ENCODE measurements around the gene USP32.
"Not testable (repeated sequence)": the region's sequence is repeated elsewhere in the genome, so short reads cannot be mapped to it uniquely, and the experiment has no call there.

Gene USP32

DNA sequence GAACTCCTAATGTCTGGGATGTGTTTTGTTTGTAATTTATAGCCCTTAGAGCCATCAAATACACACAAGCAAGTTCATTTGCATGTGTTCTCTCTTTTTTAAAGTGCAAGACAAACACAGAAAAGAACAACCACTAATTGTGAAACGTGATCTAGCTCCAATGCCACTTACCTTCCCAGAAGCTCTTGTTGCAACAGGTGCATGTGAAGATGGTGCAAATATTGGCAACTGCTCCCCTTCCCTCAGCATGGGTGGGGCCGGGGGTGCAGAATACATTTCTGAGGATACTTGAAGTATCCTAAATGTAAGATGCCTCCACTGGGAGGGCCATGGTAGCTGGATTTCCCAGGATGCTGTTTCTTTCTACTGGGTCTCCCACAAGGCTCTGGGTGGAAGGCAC is 213.8 kb downstream of the USP32 start:
- DNase-seq (ENCODE audit: low read depth in 2 of 3, low spot score in 1 of 3): not testable (repeated sequence)

DNA sequence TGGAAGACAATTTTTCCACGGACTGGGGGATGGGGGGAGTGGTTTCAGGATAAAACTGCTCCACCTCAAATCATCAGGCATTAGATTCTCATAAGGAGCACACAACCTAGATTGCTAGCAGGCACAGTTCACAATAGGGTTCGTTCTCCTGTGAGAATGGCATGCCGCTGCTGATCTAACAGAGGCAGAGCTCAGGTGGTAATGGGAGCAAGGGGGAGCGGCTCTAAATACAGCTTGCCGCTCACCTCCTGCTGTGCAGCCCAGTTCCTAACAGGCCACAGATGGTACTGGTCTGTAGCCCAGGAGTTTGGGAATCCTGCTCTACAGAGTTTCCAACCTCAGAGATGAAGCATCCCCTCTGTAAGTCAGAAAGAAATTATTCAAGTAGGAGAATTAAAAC is 215.2 kb downstream of the USP32 start:
- DNase-seq (ENCODE audit: low read depth in 2 of 3, low spot score in 1 of 3): not testable (repeated sequence)

DNA sequence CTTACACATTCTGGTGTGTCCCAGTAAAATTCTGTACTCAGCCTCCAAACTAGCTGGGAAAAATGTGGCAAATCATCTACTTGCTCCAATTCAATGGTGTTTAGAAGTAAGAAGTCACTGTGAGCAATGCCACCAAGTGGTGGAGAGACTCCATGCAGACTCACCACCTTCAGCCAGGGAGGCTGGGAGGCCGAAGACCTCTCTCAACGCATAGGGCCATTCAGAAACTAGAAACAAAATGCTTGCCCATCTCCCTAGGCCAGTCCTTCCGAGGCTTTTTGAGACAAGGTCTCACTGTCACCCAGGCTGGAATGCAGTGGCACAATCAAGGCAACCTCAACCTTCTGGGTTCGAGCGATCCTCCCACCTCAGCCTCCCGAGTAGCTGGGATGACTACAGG is 217.2 kb downstream of the USP32 start:
- not testable (repeated sequence) for DNase-seq (ENCODE audit: low read depth in 2 of 3, low spot score in 1 of 3)

DNA sequence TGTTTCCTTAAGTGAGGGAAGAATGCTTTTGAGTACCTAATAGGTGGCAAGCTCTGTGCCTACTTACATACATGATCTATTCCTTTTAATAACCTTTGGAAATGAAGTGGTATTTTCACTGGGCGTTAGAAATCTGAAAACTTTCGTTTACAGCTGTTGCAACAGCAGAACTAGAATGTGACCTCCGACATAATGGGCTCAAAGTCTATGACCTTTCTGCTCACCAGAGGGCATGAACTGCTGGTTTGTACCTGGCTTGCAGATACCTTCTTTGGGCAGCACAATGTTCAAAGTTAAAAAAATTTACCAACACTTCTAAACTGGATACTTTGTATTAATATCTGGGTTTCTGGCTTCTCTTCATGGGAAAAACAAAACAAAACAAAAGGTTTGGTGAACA is 217.9 kb downstream of the USP32 start:
- no peak for DNase-seq (ENCODE audit: low read depth in 2 of 3, low spot score in 1 of 3)

DNA sequence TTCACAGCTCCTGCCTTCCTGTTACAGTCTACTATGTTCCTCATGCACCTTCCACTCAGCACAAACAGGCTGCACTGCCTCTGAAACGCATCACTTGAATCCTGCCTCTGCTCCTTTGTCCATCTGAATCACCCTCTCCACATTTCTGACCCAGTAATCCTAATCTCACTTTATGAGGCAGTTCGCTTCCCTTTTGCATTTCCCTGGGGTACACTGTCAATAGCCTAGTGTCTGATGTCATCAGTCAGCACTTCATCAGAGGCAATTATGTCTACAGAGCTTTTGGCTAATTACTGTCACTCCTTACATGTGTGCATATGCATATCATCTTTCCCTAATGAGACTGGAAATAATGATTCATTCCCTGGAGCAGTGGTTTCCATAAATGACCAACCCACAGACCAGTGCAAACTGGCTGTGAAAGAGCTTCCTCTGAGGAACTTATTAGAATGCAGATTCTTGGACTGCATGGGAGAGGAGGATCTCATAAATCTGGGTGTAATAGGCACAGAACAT is 218.6 kb downstream of the USP32 start:
- DNase-seq (ENCODE audit: low read depth in 2 of 3, low spot score in 1 of 3): no peak

DNA sequence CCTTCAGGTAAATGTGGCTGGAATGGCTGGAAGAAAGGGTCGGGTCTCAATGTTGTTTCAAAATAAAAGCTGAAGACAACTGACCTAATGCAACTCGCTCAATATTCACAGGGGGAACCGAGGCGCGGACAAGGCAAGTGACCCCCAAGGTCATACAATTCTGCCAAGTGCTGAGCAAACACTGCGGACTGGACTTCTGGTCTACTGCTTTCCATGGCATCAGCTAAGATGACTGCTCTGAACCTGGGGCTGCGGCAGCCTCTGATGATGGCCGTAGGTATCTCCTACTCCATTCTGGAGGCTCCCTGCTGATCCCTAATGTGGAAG is 220.2 kb downstream of the USP32 start:
- no peak for DNase-seq (ENCODE audit: low read depth in 2 of 3, low spot score in 1 of 3)

DNA sequence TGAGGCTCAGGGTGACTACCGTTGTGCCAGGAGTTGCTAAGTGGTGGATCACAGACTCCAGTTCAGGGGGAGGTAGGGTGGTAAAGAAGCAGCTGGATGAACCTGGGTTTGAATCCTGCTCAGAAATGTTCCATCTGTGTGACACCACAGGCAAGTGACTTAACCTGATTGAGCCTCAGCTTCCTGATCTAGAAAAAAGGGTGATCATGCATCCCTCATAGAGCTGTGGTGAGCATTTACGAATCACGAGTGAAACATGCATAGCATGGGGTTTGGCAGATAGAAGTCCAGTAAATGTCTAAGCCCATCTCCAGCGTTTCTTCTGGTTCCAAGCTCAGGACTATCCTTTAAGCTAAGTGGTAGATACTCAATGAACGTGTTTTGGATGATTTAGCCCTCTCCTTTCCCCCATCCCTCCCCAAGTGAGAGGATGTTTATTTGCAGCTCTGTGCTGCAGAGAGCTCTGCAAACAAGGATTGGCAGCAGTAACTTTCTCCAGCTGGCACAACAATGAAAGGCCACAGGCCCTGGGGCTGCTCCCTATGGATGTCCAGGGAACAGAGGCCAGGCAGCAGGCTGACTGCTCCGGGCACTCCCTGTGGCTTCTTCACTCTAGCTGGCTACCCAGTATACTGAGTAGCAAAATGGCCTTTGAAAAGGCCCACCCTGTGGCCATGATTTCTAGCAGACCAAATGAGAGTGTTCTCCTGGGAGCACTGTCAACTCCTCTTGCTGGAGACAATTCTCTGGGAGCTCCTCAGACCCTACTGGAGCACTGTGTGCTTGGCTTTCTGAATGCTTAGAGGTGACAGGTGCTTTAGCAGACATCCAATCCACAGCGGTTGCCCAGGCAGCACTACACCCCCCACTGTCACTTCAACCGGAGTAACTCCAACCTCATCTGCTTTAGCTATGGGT is 220.8 kb downstream of the USP32 start:
- DNase-seq (ENCODE audit: low read depth in 2 of 3, low spot score in 1 of 3): no peak

DNA sequence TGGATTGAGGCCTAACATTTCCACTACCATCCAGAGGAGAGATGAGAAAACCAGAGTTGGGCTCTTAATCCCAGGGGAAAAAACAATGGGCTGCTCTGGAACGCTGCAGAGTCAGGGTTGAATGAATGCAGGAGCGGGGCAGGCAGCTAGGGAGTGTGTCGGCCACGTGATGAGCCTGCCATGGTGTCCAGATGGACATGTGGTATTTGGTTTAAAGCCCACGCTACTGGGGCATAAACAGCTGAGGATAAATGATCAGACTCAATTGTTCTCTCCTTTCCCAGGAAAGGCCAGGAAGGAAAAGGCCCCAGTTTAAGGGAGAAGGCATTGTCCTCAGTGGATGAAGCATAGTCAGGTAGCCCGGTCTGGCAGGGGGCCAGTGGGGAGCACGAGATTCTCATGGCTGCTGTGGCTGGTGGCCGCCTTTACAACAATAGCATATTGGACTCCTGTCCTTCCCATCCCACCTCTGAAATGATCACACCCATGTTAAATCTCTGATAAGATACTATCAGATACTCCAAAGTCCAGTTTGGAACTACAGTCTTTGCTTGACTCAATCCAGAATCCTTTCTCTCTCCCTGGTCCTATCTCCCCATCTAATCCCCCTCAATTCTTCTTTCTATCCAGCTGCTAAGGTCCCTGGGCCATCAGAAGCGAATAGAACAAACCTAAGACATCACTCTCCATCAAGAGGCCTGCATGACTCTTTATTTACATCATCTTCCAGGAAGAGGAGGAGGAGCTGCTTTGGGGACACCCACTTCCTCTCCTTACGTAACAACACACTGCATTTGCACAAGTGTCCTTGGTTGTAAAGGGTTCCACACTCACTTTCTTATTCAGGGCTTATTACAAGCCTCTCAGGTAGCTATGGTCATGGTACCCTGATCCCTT is 221.8 kb downstream of the USP32 start:
- DNase-seq (ENCODE audit: low read depth in 2 of 3, low spot score in 1 of 3): no peak

DNA sequence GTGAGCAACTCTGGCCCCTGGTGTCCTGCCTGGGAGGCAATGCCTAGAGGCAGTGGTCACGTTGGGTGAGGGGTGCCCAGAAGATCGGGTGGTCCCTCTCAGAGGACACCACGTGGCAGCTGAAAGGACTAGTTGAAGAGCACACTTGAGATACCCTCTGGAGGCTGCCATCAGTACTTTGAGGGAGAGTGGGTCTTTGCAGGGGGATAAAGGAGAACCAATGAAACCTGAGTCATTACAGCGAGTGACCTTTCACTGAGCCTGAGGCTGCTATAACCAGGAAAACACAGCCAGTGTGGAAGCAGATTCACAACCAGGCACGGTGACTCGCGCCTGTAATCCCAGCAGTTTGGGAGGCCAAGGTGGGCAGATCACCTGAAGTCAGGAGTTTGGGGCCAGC is 223.3 kb downstream of the USP32 start:
- no peak for DNase-seq (ENCODE audit: low read depth in 2 of 3, low spot score in 1 of 3)

DNA sequence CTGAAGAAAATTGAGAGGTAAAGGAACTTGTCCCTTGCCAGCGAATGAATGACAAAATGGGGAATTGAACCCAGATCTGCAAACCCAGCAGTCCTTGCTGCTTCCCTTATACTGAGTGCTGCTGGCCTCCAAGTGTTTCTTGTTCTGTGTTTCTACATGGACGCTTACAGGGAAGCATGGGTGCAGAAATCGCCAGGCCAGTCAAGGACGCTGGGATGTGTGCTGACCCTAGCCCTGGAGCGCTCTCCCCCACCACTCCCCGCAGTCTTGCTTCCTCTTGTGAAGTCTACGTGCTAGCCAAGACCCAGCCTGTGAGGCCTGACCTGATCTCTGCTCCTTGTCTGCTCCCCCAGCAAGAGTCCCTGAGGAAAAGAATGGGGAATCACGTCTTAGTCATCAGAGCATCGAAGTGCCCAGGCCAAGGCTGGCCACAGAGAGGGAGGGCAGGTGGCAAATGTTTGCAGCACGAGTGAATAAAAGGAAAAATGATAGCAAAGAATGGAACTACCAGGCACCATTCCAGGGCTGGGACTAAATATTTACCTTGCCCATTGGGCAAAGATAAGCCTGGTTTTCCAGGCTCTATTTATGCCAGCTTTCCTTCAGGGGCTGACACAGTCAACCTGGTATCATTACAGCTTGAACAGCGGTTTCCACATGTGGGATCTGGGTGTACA is 224.7 kb downstream of the USP32 start:
- no peak for DNase-seq (ENCODE audit: low read depth in 2 of 3, low spot score in 1 of 3)

DNA sequence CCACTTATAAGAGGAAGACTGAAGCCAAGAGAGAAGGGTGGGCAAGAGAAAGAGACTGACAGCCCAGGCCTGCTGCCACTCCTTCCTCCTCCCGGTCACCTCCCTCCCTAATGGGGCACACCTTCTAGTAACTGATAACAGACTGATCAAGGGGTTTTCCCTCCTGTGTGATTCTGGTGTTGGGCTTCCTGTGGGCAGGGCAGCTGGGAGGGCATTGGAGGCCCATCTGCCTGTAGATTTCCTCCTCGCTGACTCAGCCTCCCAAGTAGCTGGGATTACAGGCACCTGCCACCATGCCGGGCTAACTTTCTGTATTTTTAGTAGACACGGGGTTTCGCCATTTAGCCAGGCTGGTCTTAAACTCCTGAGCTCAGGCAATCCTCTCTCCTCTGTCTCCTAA is 226.0 kb downstream of the USP32 start:
- DNase-seq (ENCODE audit: low read depth in 2 of 3, low spot score in 1 of 3): peak in 1 of 3 donors; percentile 12

DNA sequence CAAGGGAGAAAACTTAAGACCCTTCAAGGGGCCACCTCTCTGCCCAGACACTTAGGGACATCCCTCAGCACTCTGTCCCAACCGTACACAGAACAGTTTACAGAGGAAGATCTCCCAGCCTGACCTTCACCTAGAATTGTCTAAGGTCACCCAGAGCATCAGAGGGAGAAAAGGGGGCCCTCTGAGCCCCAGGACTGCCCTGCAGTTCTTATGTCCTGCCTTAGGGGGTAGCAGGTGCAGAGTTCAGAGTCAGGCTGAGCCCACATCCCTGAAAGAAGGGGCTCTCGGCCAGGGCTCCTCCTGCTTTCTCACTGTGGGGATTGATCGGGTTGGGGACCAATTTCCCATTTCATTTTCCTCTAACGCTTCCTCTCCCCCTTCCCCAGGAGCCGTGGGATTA is 226.7 kb downstream of the USP32 start:
- DNase-seq (ENCODE audit: low read depth in 2 of 3, low spot score in 1 of 3): no peak

DNA sequence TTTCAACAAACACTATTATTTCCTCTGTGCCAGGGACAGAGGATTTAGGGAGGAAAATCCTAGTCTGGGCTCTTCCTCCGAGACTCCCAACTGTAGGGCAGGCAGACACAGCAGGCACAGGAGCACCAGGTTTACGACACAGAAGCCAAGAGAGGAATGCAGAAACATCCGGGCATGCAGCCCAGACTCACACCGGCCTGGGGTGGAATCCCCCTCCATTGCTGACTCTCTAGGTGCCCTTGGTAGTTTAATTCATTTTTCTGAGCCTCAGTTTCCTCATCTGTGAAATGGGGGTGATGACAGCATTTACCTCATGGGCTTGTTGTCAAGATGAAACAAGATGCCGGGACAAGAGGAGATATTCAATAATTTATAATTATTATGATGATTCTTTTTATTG is 227.2 kb downstream of the USP32 start:
- DNase-seq (ENCODE audit: low read depth in 2 of 3, low spot score in 1 of 3): no peak

DNA sequence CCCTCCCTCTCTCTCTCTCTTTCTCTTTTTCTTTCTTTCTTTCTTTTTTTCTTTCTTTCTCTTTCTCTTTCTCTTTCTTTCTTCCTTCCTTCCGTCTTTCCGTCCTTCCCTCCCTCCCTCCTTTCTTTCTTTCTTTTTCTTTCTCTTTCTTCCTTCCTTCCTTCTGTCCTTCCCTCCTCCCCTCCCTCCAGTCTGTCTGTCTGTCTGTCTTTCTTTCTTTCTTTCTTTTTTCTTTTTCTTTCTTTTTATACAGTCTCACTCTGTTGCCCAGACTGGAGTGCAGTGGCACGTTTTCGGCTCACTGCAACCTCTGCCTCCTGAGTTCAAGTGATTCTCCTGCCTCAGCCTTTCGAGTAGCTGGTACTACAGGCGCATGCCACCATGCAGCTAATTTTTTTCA is 227.8 kb downstream of the USP32 start:
- no peak for DNase-seq (ENCODE audit: low read depth in 2 of 3, low spot score in 1 of 3)

DNA sequence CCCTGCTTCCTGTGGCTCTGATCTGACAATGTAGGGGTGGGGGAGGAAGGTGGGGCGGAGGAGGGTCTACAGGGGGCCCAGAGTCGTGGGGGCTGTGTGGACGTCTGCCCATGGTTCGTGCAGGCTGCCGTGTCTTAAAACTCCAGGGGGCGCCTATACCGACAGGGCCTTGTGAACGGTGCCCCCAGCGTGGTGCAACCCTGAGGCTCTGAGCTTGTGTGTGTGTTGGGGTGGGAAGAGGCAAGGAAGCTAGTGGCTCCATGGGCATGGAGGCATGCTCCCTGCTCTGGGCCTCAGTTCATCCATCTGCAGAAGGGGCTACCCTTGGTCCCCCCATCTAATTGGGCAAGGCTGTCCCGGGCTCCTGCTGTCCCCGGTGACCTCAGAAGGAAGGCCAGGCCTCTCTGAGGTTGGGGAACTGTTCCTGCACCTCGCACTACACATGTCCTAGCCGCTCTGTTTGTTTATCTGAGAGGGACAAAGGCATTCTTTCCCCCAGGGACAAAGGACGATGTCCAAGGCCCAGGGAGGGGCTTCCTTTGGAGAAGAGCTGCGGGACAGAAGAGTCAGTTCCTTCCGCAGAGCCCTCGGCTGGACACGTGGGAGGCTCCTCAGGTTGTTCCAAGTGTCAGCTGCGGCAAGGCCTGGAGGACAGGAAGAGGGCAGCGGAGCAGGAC is 228.7 kb downstream of the USP32 start:
- DNase-seq (ENCODE audit: low read depth in 2 of 3, low spot score in 1 of 3): no peak

DNA sequence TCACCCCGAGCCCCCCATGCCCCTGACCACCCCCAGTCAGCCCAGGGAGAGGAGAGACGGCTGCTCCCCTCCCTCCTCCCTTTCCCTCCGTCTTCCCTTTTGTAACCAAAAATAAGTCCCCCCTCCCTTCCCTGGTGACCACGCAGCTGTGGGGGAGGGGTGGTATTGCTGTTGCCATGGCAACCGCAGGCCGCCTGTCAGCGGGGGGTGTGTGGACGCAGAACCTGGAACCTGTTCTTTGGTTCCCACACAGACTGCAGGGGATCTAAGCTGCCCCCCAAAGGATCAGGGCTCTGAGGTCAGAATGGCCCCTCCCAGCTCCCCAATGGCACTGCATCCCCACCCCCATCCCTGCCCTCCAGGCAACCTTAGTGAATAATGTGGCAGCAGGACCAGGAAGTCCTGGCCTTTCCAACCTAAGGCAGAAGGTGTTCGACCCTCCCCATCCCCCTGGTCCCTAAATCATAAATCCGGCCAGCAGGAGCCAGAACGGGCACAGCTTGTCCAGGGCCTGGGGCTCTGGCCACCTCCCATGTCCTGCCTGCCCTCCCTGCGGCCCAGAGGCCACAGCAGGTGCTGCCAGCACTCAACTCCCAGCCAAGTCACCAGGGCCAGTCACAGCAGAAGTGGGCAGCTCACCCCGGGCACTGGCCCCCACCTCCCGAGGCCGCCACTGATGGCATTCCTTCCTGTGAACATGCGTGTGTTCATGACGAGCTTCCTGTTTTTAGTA is 230.2 kb downstream of the USP32 start:
- no peak for DNase-seq (ENCODE audit: low read depth in 2 of 3, low spot score in 1 of 3)

DNA sequence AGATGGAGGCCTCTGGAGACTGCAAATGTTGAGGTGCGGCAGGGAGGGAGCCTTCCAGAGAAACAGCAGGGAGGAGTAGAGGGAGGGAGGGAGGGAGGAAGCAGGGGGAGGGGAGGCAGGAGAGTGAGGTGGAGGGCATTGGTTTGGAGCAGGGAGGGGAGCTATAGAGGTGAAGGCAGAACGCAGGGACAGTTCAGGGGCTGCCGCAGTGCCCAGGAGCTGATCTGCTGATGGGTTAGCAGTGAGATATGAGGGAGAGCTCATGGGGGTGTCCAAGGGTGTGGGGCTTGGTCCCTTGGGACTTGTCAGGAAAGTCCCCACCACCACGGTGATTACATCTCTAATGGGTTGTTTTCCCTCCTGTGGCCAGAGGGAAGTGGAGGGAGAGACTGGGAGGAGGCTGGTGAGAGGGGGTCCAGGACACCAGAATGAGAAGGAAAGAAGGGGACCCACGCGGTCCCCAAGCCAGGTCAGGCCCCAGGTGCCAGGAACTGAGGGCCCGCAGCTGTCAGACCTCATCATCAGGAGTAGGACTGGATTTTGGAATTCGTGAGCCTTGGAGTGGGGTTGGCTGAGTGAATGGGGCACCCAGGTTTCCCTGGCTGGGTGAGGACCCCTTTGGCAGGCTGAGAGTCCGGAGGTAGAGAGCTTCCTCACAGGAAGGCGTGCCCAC is 231.0 kb downstream of the USP32 start:
- DNase-seq (ENCODE audit: low read depth in 2 of 3, low spot score in 1 of 3): no peak

DNA sequence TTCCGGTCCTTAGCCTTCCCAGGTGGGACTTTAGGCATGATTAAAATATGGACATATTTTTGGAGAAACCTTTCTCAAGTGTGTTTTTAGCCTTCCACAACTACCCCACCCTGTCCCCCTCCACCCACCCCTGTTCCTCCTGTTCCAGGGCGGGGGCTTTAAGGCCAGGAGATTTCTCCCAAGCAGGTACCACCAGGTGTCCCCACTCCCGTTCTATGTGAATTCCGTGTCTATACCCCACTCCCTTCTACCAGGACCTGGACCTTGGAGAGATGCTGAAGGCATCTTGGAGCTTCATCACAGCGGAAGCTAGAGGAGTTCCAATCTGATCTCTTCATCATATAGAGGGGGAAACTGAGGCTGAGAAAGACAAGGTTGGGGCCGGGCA is 232.5 kb downstream of the USP32 start:
- no peak for DNase-seq (ENCODE audit: low read depth in 2 of 3, low spot score in 1 of 3)

DNA sequence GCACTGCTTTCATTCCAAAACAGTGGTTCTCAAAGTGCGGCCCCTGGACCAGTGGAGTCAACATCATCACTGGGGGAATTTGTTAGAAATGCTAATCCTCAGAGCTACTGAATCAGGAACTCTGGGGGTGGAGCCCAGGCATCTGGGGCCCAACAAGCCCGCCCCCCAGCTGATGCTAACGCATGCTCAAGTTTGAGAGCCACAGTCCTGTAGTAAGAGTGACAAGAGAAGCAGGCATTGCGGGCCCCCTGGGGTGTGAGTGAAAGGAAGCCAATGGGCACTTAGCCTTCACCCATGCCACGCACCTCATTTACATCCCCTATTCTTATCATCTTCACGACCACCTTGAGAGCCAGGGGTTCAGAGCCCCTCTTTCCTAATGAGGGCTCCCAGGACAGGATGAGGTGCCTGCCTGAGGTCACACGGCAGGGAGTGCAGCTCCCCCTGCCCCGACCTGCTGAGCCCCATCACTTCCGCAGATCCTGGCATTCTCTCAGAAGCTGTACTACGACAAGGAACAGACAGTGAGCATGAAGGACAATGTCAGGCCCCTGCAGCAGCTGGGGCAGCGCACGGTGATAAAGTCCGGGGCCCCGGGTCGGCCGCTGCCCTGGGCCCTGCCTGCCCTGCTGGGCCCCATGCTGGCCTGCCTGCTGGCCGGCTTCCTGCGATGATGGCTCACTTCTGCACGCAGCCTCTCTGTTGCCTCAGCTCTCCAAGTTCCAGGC is 233.0 kb downstream of the USP32 start:
- DNase-seq (ENCODE audit: low read depth in 2 of 3, low spot score in 1 of 3): no peak
